IMR-90 (cell line): ENCODE results near the gene PPARGC1A. TPM values are rescaled to one million over a fixed set of nuclear protein-coding genes. Genes with fewer than 3 reads are reported as not detected.

ENCODE experiments used
- ATAC-seq: fragments of 200-7000 bp; cut with Tn5 transposase; 2 replicates; pipeline ENCODE4 v1.9.1; 2020; ENCODE audit warnings: low read depth, mild to moderate bottlenecking, moderate library complexity
- BruUV-seq: library from RNA; stranded (reverse); fragments of 400-500 nt; replicated peaks from 2 replicates; lab custom pipeline; 2021; lab: Mats Ljungman, UMichigan
- CTCF ChIA-PET: fragments of 300-600 bp; formaldehyde crosslinking; extraction: SDS; loops from one replicate; lab custom pipeline; 2021; ENCODE audit warnings: antibody characterized with exemption; lab: Yijun Ruan, JAX
- POLR2A ChIA-PET: fragments of 300-600 bp; sonication (Branson Sonifier 250); formaldehyde crosslinking; loops from one replicate; lab custom pipeline; 2022; ENCODE audit warnings: antibody characterized with exemption; ENCODE audit not compliant: unreplicated experiment; lab: Charles Lee
- DNase-seq: peaks from one replicate; pipeline ENCODE4 v3.0.0; 2013
- H2AFZ ChIP-seq: replicated peaks from 2 replicates; pipeline ENCODE3; 2013; ENCODE audit warnings: low read length, mild to moderate bottlenecking; ENCODE audit not compliant: poor library complexity
- H2AK5ac ChIP-seq: 2 replicates; pipeline ENCODE4 v1.6.1; 2013; ENCODE audit warnings: low read depth, low read length, inconsistent platforms
- H2AK9ac ChIP-seq: replicated peaks from 2 replicates; pipeline ENCODE3; 2013; ENCODE audit warnings: mild to moderate bottlenecking, low read depth, low read length, moderate library complexity; ENCODE audit not compliant: poor library complexity
- H2BK120ac ChIP-seq: 2 replicates; pipeline ENCODE4 v1.6.1; 2013; ENCODE audit warnings: low read depth, low read length, inconsistent platforms
- H2BK15ac ChIP-seq: 3 replicates; pipeline ENCODE4 v1.6.1; 2013; ENCODE audit warnings: low read depth, low read length, inconsistent platforms
- H2BK20ac ChIP-seq: 2 replicates; pipeline ENCODE4 v1.6.1; 2013; ENCODE audit warnings: low read depth, mild to moderate bottlenecking, inconsistent platforms, low read length, moderate library complexity
- H2BK5ac ChIP-seq: 2 replicates; pipeline ENCODE4 v1.6.1; 2013; ENCODE audit warnings: mild to moderate bottlenecking, low read depth, low read length, inconsistent platforms; ENCODE audit not compliant: poor library complexity, severe bottlenecking
- H3K14ac ChIP-seq: replicated peaks from 2 replicates; pipeline ENCODE4 v1.6.1; 2013; ENCODE audit warnings: low read depth, low read length, inconsistent platforms
- H3K18ac ChIP-seq: 2 replicates; pipeline ENCODE4 v1.6.1; 2013; ENCODE audit warnings: low read depth, low read length, control low read depth
- H3K23ac ChIP-seq: 2 replicates; pipeline ENCODE4 v1.6.1; 2013; ENCODE audit warnings: low read depth, low read length, inconsistent platforms
- H3K27ac ChIP-seq: 2 replicates; pipeline ENCODE4 v1.5.1; 2013; ENCODE audit warnings: mild to moderate bottlenecking, control low read depth, low read length; ENCODE audit not compliant: insufficient read depth
- H3K27me3 ChIP-seq: 2 replicates; pipeline ENCODE4 v1.6.1; 2013; ENCODE audit warnings: low read length; ENCODE audit not compliant: control insufficient read depth, insufficient read depth
- H3K36me3 ChIP-seq: 2 replicates; pipeline ENCODE4 v1.6.1; 2013; ENCODE audit warnings: low read length, mixed read lengths; ENCODE audit not compliant: control insufficient read depth, insufficient read depth
- H3K4ac ChIP-seq: 2 replicates; pipeline ENCODE4 v1.6.1; 2013; ENCODE audit warnings: low read depth, low read length, inconsistent platforms
- H3K4me1 ChIP-seq: 2 replicates; pipeline ENCODE4 v1.6.1; 2013; ENCODE audit warnings: low read length, mixed read lengths; ENCODE audit not compliant: control insufficient read depth, insufficient read depth
- H3K4me2 ChIP-seq: 2 replicates; pipeline ENCODE4 v1.6.1; 2013; ENCODE audit warnings: low read depth, mild to moderate bottlenecking, control low read depth, low read length, moderate library complexity
- H3K4me3 ChIP-seq: 2 replicates; pipeline ENCODE4 v1.5.1; 2013; ENCODE audit warnings: low read depth, mild to moderate bottlenecking, control low read depth, low read length, moderate library complexity; ENCODE audit not compliant: insufficient read depth
- H3K56ac ChIP-seq: 2 replicates; pipeline ENCODE4 v1.6.1; 2013; ENCODE audit warnings: low read length, inconsistent platforms; ENCODE audit not compliant: insufficient read depth; ENCODE audit errors: extremely low read depth
- H3K79me1 ChIP-seq, 2 experiments: 2 replicates each; pipeline ENCODE4 v1.6.1; 2013; ENCODE audit warnings: low read length in 2 of 2, inconsistent platforms in 1 of 2, low read depth in 1 of 2
- H3K9ac ChIP-seq: 2 replicates; pipeline ENCODE4 v1.6.1; 2013; ENCODE audit warnings: low read depth, low read length, control low read depth
- H3K9me1 ChIP-seq: 2 replicates; pipeline ENCODE4 v1.6.1; 2013; ENCODE audit warnings: low read length, inconsistent platforms; ENCODE audit not compliant: insufficient read depth
- H3K9me3 ChIP-seq: 2 replicates; pipeline ENCODE4 v1.6.1; 2013; ENCODE audit warnings: low read length; ENCODE audit not compliant: control insufficient read depth, insufficient read depth
- H4K20me1 ChIP-seq: 2 replicates; pipeline ENCODE4 v1.6.1; 2013; ENCODE audit warnings: low read length, inconsistent platforms; ENCODE audit not compliant: insufficient read depth
- H4K5ac ChIP-seq: 2 replicates; pipeline ENCODE4 v1.6.1; 2013; ENCODE audit warnings: mild to moderate bottlenecking, low read depth, low read length, control low read depth
- H4K8ac ChIP-seq, 2 experiments: 2 replicates each; pipeline ENCODE4 v1.6.1; 2013; ENCODE audit warnings: low read depth in 2 of 2, low read length in 2 of 2, control low read depth in 1 of 2, inconsistent platforms in 1 of 2
- H4K91ac ChIP-seq: 2 replicates; pipeline ENCODE4 v1.6.1; 2013; ENCODE audit warnings: low read depth, low read length, inconsistent platforms; ENCODE audit not compliant: insufficient read depth
- BHLHE40 ChIP-seq: fragments of 150-350 bp; IDR thresholded peaks from 2 replicates; pipeline ENCODE4 v1.6.1; 2016; ENCODE audit warnings: mild to moderate bottlenecking, low read depth, low read length
- CHD1 ChIP-seq: IDR thresholded peaks from 2 replicates; pipeline ENCODE4 v1.6.1; 2012; ENCODE audit warnings: low read depth, low read length, improper control_type of control experiment
- FOS ChIP-seq: fragments of 150-350 bp; IDR thresholded peaks from 2 replicates; pipeline ENCODE4 v1.6.1; 2016; ENCODE audit warnings: low read depth, low read length
- NFE2L2 ChIP-seq: fragments of 150-350 bp; IDR thresholded peaks from 2 replicates; pipeline ENCODE4 v1.6.1; 2016; ENCODE audit warnings: low read depth, mild to moderate bottlenecking, low read length
- RAD21 ChIP-seq: IDR thresholded peaks from 2 replicates; pipeline ENCODE4 v1.6.1; 2012; ENCODE audit warnings: low read length, improper control_type of control experiment
- WGBS, 2 experiments: methylation state at CpG; one replicate each; pipeline versions ENCODE4 v1.1.5 to v1.1.7; 2013; ENCODE audit warnings: missing lambda C conversion rate in 2 of 2; ENCODE audit not compliant: insufficient read length in 1 of 2; ENCODE audit errors: extremely low coverage in 2 of 2; 5-methylcytosine and 5-hydroxymethylcytosine counted together
- dilution Hi-C: fragments of 300-500 bp; cut with HindIII; formaldehyde crosslinking; loops from one replicate; pipeline ENCODE4 v1.14.3; 2018; ENCODE audit warnings: low sequenced_read_pairs; ENCODE audit not compliant: unreplicated experiment
- in situ Hi-C: fragments of 300-500 bp; cut with MboI; formaldehyde crosslinking; loops from 3 replicates; pipeline ENCODE4 v1.14.3; 2019; ENCODE audit warnings: low sequenced_read_pairs, inconsistent platforms, mixed read lengths
- intact Hi-C: fragments of 100-400 bp; cut with micrococcal nuclease; formaldehyde crosslinking; loops from 2 replicates; pipeline ENCODE4 v1.10.0; 2022
- polyA plus RNA-seq, 3 experiments: library from polyadenylated mRNA; depleted of rRNA; stranded (reverse); fragments of >200 nt; gene quantifications; 2 replicates each; pipeline ENCODE4 v1.2.3, GENCODE V29; 2012; ENCODE audit warnings: low replicate concordance in 1 of 3
- total RNA-seq: library from RNA; depleted of rRNA; stranded (reverse); fragments of >200 nt; gene quantifications from 2 replicates; pipeline ENCODE4 v1.2.3, GENCODE V29; 2012

The PPARGC1A gene
- total and polyA plus RNA-seq, 2 of the 4 experiments (the other 2 are of a cell fraction): under 0.01 to 0.03 TPM

- DNase-seq (peak; percentile 84), ATAC-seq (peak; percentile 96)
- H3K9ac ChIP-seq: no peak overlapping the region
- peaks cover 10% of the 10 kb centered on the region; the same call in 1 of the 2 replicates for H3K27me3 ChIP-seq
- no peak overlapping the region for H2BK5ac ChIP-seq
- no peaks in the 10 kb centered on the region for H3K79me1 ChIP-seq
- H3K4me3 ChIP-seq: no peak overlapping the region
- no peak overlapping the region for H4K91ac ChIP-seq
- H2AK5ac ChIP-seq: no peak overlapping the region
- H4K20me1 ChIP-seq: no peaks in the 10 kb centered on the region
- H2AFZ ChIP-seq: no peak overlapping the region
- no peaks in the 10 kb centered on the region for H3K9me3 ChIP-seq
- H2BK120ac ChIP-seq: no peak overlapping the region
- no peak overlapping the region for H2AK9ac ChIP-seq
- TF ChIP-seq RAD21 (peak; percentile 6; the same call in 1 of the 2 replicates), NFE2L2 (no peak), BHLHE40 (peak; percentile 44; the same call in 1 of the 2 replicates), FOS (peak; percentile 66), CHD1 (no peak)
- no peak overlapping the region for H2BK15ac ChIP-seq
- H3K4me2 ChIP-seq: no peak overlapping the region
- H4K8ac ChIP-seq: no peak overlapping the region
- H3K9me1 ChIP-seq: peaks cover 3% of the 10 kb centered on the region; the same call in 1 of the 2 replicates
- no peak overlapping the region for H3K56ac ChIP-seq
- no peaks in the 10 kb centered on the region; the same call in 1 of the 2 replicates for H3K36me3 ChIP-seq
- H3K18ac ChIP-seq: no peak overlapping the region
- no peak overlapping the region for H2BK20ac ChIP-seq
- in situ Hi-C loops (no loop called here), dilution Hi-C loops (no loop called here), intact Hi-C loops (no loop called here)
- H4K5ac ChIP-seq: no peak overlapping the region
- no peak overlapping the region for H3K4ac ChIP-seq
- BruUV-seq: no TSS peak
- ChIA-PET CTCF (interaction anchor here (0.6 kb wide), 1 partner anchor 742 kb away, joined by 5 read pairs; no protein-coding TSS in a partner anchor), POLR2A (no interaction called here)
- no CpG with 5 or more reads among the region's 2 CpGs for WGBS, 2 experiments
- H3K27ac ChIP-seq: no peak overlapping the region
- no peaks in the 10 kb centered on the region; the same call in none of the 2 replicates for H3K4me1 ChIP-seq
- no peak overlapping the region for H3K14ac ChIP-seq
- no peak overlapping the region for H3K23ac ChIP-seq
Observed at GRCh38 chr4:23877758-23878229, 12.1 kb downstream of the PPARGC1A start.
